ENCODE results near the gene PHLDB3. TPM values are rescaled to one million over a fixed set of nuclear protein-coding genes. Genes with fewer than 3 reads are reported as not detected.
"Not testable (repeated sequence)": the region's sequence is repeated elsewhere in the genome, so short reads cannot be mapped to it uniquely, and the experiment has no call there.

PHLDB3 gene
- polyA plus RNA-seq, 1 experiment: 5.3 TPM

DNA sequence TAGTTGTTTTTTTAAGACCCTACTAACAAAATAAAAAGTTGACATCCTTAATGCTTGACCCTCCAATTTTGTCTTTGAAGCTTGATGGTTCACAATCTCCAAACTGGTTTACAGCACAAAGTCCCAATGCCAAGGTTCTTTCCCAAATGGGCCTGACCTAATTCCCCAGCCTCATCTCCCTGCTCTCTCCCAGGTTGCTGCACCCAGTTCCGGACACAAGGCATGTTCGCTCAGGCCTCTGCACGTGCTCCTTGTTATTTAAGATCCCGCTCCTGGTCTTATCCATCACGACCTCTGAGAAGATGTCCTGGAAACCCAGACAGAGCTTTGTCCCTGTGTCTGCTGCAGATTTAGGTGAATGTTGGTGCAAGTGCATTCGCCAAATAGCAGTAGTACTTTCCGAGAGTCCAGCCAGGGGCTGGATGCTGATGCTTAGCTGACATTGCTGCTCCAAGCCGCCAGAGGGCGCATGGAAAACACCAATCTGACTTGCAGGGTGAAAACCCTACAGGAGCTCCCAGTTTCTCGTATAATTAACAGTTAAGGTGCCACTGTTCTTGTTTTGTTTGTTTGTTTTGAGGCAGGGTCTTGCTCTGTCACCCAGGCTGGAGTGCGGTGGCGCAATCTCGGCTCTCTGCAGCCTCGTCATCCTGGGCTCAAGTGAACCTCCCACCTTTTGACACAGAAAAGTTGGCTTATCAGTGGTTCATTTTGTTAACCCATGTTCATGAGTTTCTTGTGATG is 57.6 kb downstream of the PHLDB3 start:
- no peaks in the 10 kb centered on the region; the same call in 1 of the 2 replicates for H3K27me3 ChIP-seq (ENCODE audit: control insufficient read depth, insufficient read depth, low read length)
- H3K4me3 ChIP-seq (ENCODE audit: low read depth, low read length): no peak overlapping the region
- H3K36me3 ChIP-seq (ENCODE audit: control insufficient read depth, insufficient read depth, low read length): no peaks in the 10 kb centered on the region
- ChIA-PET CTCF (interaction anchor here (0.6 to 7.6 kb wide), 31 partner anchors 8 to 160 kb away, joined by 3 to 214 read pairs (median 6); partner anchors contain the start of genes ETHE1, IRGQ, LYPD3 and PHLDB3), POLR2A (interaction anchor here (1.1 kb wide), 1 partner anchor 73 kb away, joined by 6 read pairs; no protein-coding TSS in a partner anchor)
- DNase-seq (ENCODE audit: low read depth): no peak
- TF ChIP-seq, protein P1, sequence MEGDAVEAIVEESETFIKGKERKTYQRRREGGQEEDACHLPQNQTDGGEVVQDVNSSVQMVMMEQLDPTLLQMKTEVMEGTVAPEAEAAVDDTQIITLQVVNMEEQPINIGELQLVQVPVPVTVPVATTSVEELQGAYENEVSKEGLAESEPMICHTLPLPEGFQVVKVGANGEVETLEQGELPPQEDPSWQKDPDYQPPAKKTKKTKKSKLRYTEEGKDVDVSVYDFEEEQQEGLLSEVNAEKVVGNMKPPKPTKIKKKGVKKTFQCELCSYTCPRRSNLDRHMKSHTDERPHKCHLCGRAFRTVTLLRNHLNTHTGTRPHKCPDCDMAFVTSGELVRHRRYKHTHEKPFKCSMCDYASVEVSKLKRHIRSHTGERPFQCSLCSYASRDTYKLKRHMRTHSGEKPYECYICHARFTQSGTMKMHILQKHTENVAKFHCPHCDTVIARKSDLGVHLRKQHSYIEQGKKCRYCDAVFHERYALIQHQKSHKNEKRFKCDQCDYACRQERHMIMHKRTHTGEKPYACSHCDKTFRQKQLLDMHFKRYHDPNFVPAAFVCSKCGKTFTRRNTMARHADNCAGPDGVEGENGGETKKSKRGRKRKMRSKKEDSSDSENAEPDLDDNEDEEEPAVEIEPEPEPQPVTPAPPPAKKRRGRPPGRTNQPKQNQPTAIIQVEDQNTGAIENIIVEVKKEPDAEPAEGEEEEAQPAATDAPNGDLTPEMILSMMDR (IDR thresholded peaks at IDR 0.05; ENCODE audit: insufficient read depth, low read depth, low read length): peak; percentile 94

DNA sequence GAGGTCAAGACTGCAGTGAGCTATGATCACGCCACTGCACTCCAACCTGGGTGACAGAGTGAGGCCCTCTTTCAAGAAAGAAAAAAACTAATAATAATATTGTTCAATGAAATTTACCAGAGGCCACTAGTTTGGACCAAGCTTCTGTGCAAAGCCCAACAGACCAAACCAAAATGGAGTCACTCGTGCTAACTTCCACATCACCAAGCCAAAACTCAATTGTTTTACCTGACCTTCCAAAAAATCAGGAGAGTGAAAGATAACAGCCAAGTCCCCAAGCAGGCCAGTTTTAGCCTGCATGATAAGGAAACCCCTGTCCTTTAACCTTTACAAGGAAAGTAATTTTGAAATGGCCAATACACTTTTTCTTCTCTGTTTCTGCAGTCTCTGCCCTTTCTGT is 59.1 kb downstream of the PHLDB3 start:
- CTCF ChIA-PET: interaction anchor here (0.6 to 7.6 kb wide), 6 partner anchors 9 to 762 kb away, joined by 3 to 214 read pairs (median 4); partner anchors contain the start of gene PHLDB3
- H3K36me3 ChIP-seq (ENCODE audit: control insufficient read depth, insufficient read depth, low read length): no peaks in the 10 kb centered on the region
- POLR2A ChIA-PET: no interaction called here
- no peaks in the 10 kb centered on the region; the same call in 1 of the 2 replicates for H3K27me3 ChIP-seq (ENCODE audit: control insufficient read depth, insufficient read depth, low read length)
- no peak for DNase-seq (ENCODE audit: low read depth)
- H3K4me3 ChIP-seq (ENCODE audit: low read depth, low read length): no peak overlapping the region
- TF ChIP-seq, protein P1 (IDR thresholded peaks at IDR 0.05; ENCODE audit: insufficient read depth, low read depth, low read length): no peak

DNA sequence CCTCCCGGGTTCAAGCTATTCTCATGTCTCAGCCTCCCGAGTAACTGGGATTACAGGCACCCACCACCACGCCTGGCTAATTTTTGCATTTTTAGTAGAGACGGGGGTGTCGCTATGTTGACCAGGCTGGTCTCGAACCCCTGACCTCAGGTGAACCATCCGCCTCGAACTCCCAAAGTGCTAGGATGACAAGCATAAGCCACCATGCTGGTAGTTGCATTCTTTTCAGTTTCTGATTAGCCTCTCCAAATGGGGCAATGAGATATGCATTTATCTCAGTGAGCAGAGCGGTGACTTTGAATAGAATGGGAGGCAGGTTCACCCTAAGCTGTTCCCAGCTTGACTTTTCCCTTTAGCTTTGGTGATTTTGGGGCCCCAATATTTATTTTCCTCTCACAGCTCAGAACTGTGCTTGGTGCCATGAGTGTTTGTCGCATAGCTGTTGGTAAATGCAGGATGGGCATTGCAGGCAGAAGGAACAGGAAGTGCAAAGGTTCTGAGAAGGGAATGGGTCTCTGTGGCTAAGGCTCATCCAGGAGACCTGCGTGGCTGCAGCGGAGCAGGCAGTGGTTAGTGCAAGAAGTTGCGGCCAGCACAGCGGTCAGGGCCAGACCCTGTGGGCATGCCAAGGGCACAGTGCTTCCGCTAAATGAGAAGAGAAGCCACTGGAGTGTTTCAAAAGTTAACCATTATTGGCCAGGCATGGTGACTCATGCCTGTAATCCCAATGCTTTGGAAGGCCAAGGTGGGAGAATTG is 59.8 kb downstream of the PHLDB3 start:
- CTCF ChIA-PET: interaction anchor here (0.9 to 7.6 kb wide), 4 partner anchors 9 to 123 kb away, joined by 3 to 214 read pairs (median 4); no protein-coding TSS in a partner anchor
- POLR2A ChIA-PET: no interaction called here
- Histone ChIP-seq H3K36me3 (ENCODE audit: control insufficient read depth, insufficient read depth, low read length) (no peaks in the 10 kb centered on the region), H3K4me3 (ENCODE audit: low read depth, low read length) (no peak overlapping the region), H3K27me3 (ENCODE audit: control insufficient read depth, insufficient read depth, low read length) (no peaks in the 10 kb centered on the region; the same call in 1 of the 2 replicates)
- no peak for DNase-seq (ENCODE audit: low read depth)
- TF ChIP-seq, protein P1 (IDR thresholded peaks at IDR 0.05; ENCODE audit: insufficient read depth, low read depth, low read length): no peak

DNA sequence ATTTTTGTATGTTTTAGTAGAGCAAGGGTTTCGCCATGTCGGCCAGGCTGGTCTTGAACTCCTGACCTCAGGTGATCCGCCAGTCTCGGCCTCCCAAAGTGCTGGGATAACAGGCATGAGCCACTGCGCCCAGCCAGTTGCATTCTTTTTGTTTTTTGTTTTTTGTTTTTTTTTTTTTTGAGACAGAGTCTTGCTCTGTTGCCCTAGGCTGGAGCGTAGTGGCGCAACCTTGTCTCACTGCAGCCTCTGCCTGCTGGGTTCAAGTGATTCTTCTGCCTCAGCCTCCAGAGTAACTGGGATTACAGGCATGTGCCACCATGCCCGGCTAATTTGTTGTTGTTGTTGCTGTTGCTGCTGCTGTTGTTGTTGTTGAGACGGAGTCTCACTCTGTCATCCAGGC is 60.5 kb downstream of the PHLDB3 start:
- DNase-seq (ENCODE audit: low read depth); POLR2A ChIA-PET; H3K27me3 ChIP-seq (ENCODE audit: control insufficient read depth, insufficient read depth, low read length); H3K36me3 ChIP-seq (ENCODE audit: control insufficient read depth, insufficient read depth, low read length); H3K4me3 ChIP-seq (ENCODE audit: low read depth, low read length): not testable (repeated sequence)
- CTCF ChIA-PET: interaction anchor here (1.4 to 7.6 kb wide), 2 partner anchors 75 to 82 kb away, joined by 5 to 214 read pairs; no protein-coding TSS in a partner anchor

DNA sequence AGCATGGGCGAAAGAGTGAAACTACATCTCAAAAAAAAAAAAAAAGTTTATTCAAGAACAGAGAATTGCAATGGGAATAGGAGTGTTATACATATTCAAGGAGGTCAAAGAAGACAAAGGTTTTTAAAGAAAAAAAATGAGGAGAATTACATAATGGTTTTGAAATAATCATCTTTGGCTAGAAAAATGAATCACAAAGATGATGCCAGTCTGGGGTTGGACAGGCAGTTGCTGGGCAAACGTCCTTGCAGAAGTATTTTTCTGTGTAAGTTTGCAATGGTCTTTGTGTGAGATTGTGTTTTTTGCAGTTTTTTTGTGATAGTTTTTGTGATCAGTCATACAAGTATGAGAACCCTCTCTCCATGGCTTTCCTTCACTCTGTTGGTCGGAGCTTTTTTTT is 62.8 kb downstream of the PHLDB3 start:
- ChIA-PET POLR2A (no interaction called here), CTCF (interaction anchor here (0.9 to 1.2 kb wide), 2 partner anchors 9 kb away, joined by 4 to 5 read pairs; no protein-coding TSS in a partner anchor)
- TF ChIP-seq, protein P1 (IDR thresholded peaks at IDR 0.05; ENCODE audit: insufficient read depth, low read depth, low read length): no peak
- H3K4me3 ChIP-seq (ENCODE audit: low read depth, low read length): no peak overlapping the region
- H3K27me3 ChIP-seq (ENCODE audit: control insufficient read depth, insufficient read depth, low read length): no peaks in the 10 kb centered on the region; the same call in 1 of the 2 replicates
- no peaks in the 10 kb centered on the region for H3K36me3 ChIP-seq (ENCODE audit: control insufficient read depth, insufficient read depth, low read length)
- no peak for DNase-seq (ENCODE audit: low read depth)
